HG03520 (cell line): Measurements from ENCODE around the gene AGTPBP1.
A peak's percentile ranks its signal among the peaks of the same experiment; 100 is the strongest.
"Not testable (repeated sequence)": the region's sequence is repeated elsewhere in the genome, so short reads cannot be mapped to it uniquely, and the experiment has no call there.

ENCODE experiments used
- ATAC-seq: cut with Tn5 transposase; IDR thresholded peaks from one replicate; pipeline ENCODE4 v1.9.1; 2021; ENCODE audit warnings: mild to moderate bottlenecking, moderate library complexity; ENCODE audit not compliant: unreplicated experiment

The AGTPBP1 gene

GRCh38 chr9:85717818-85718217 is 23.9 kb downstream of the AGTPBP1 start:
- not testable (repeated sequence) for ATAC-seq

DNA sequence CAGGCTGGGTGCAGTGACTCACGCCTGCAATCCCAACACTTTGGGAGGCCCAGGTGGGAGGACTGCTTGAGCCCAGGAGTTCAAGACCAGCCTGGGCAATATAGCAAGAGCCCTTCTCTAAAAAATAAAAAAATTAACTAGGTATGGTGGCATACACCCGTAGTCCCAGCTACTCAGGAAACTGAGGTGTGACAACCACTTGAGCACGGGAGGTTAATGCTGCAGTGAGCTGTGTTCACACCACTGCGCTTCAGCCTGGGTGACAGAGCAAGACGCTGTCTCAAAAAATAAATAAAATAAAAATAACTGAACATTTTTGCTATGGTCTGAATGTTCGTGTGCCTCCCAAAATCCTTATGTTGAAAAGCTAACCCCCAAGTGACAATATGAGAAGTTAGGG is 24.5 kb downstream of the AGTPBP1 start:
- ATAC-seq, result no peak

DNA sequence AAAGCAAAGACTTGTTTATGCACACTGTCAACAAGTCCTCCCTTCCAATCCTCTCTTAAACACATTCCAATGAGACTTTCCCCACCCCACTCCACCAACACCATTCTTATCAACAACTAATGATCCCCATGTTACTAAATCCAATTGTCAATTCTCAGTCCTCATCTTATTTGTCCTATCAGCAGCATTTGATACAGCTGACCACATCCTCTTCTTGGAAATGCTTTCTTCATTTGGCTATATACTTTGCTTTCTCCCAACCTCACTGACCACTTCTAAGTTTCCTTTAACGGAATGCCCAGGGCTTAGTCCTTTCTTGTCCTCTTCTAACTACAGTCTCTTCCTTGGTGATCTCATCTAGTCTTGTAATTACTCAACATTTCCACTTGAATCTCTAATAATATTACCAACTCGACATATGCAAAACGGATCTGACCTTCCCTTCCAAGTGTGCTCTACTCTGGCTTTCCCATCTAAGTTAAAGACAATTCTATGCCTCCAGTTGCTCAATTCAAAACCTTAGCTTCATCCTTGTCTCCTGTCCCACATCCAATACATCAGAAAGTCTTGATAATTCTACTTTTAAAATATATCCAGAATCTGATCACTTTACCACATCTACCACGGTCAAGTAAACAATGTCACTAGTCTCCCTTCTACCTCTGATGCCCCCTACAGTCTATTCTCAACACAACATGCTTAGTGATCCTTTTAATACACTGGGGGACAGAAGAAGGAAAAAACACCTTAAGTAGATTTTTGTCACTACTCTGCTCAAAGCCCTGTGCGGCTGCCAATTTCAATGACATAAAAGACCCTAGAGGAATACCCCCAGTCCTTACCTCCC is 25.5 kb downstream of the AGTPBP1 start:
- peak; percentile 83 for ATAC-seq

DNA sequence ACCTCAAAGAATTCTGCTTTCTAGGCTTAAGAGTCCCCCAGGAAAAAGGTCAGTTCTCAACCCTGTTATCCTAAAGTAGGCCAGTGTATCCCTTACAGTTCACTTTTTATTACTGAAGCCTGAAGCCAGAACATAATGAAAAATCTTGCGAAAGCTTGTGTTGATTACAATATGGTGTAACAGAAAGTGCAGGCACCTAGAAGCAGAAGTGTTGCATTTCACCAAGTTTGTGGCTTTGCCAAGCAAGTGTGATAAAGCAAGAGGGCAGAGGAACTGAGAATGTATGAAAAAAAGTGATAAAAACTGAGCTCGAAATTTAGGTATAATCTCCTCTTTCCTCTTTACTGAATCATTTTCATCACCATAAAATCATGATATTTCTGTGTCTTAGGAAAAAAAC is 26.2 kb downstream of the AGTPBP1 start:
- no peak for ATAC-seq

DNA sequence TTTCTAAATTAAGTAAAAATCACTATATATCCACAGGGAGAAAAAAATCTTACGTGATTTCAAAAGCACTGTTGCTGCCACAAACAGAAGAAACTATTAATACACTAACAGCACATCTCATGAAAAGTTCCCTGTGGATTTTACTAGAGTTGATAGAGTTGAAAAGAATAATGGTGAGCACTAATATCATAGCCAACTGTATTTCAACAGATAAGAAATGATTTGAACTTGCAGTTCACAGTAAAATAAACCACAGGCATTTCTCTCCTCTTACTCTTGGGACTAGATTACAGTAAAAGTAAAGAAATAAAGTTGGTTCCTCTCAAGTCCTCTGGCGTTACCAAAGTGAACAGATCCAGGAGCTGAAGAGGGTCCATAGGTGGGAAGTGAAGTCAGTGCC is 27.9 kb downstream of the AGTPBP1 start:
- ATAC-seq, result no peak

DNA sequence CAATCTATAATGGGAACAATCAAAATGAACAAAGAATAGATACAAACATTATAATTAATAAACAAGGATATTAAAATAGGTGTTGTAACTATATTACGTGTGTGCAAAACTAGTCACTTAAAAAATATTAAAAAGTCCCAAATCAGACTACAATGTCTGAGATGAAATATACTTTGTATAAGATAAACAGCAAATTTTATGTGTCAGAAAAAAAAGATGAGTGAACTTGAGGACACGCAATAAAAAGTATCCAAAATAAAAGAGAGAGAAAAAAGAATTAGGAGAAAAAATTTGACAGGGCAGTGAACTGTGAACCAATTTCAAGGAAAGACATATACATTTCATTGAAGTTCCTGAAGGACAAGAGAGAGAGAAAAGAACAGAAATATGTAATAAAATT is 37.0 kb downstream of the AGTPBP1 start:
- no peak for ATAC-seq

DNA sequence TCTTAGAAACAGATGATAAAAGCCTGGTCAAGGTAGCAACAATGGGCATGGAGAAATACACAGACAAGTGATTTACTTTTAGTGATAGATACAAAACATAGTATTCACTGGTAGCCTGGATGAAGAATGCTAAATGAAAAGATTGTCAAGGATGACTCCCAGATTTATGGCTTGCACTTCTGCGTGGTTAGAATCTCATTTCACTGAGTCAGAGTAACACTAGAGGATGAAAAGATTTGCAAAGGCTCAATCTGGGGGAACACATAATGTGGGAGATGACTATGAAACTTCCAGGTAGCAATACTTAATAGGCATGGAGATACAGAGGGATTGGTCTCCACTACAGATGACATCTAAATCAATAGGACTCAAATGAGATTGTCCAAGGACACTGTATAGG is 38.4 kb downstream of the AGTPBP1 start:
- ATAC-seq, result no peak

GRCh38 chr9:85702726-85703289 is 38.9 kb downstream of the AGTPBP1 start:
- no peak for ATAC-seq

DNA sequence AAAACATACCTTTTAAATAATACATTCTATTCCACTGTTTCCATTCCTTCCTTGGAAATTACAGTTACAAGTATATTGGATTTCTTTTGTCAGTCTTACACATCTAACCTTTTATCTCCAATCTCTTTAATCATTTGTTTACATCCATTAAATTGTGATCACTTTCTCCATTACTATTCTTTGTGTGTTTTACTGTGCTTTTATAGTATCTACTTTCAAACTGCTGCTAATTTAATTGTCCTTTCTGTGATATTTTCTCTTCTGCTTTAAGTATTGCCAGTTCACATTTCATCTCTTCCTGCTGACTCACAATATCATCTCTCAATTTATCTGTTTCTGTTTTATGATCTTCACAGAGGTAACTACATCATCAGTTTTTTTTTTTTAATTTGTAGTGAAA is 39.6 kb downstream of the AGTPBP1 start:
- ATAC-seq, result no peak

- ATAC-seq, result no peak
Measured at GRCh38 chr9:85700330-85700729, 41.4 kb downstream of the AGTPBP1 start.

- no peak for ATAC-seq
Measured at GRCh38 chr9:85688361-85688760, 53.4 kb downstream of the AGTPBP1 start.

DNA sequence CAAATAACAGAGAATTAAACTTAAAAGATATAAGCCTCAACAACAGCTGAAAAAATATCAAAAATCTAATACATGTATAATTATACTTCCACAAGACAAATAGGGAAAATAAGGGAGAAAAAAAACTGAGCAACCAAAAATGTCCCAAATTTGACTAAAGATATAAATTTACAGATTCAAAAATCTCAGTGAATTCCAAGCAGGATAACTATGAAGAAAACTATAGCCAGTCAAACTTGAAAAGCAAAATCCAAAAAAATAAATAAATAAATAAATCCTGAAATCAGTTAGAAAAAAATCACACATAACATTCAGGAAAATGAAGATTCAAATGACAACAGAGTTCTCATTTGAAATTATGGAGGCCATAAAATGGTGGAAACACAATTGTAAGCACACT is 56.7 kb downstream of the AGTPBP1 start:
- ATAC-seq, result no peak

DNA sequence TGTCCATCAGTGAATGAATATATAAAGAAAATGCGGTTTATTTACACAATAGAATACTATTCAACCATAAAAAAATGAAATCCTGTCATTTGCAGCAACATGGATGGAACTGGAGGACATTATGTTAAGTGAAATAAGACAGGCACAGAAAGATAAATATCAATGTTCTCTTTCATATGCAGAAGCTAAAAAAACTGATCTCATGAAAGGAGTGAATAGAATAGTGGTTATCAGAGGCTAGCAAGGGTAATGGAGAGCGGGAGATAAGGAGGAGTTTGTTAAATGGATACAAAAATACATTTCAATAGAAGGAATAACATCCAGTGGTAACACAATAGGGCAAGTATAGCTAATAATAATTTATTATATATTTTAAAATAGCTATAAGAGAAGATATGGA is 65.0 kb downstream of the AGTPBP1 start:
- ATAC-seq, result no peak

- no peak for ATAC-seq
Measured at GRCh38 chr9:85667374-85667773, 74.4 kb downstream of the AGTPBP1 start.

DNA sequence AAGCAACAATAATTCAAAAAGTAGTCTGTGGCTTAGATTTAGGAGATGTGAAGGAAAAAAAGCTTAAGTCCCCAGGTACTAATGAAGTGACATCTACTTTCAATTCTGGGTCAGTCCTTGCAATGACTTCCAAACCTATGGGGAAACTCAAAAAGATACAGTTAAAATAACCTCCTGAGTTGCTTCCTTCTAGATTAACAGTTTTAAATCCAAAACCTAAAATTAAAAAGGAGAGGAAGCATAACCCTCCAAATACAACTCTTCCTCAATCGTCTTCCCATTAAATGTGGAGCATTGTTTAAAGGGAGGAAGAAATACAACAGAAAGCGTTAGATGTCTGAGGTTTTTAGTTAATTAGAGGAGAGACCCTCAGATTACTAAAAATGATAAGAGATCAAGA is 75.7 kb downstream of the AGTPBP1 start:
- ATAC-seq, result no peak

DNA sequence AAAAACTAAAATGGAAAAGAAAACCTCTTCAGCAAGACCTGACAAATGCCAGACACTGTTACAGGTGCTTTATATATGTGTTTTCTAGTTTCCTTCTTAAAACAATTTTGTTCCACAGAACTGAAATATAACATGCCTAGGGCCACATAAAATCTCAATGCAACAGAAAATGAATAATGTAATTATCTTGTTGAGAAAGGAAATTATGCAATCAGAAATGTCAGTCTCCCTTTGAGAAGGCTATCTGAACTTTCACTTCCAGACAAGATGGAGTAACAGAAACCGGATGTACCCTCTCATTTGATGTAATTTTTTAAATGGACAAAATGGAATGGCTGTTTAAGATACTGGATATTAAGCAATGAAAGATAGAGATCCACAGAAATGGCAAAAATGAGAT is 79.2 kb downstream of the AGTPBP1 start:
- ATAC-seq, result no peak

- ATAC-seq, result no peak
Measured at GRCh38 chr9:85658716-85659115, 83.0 kb downstream of the AGTPBP1 start.

DNA sequence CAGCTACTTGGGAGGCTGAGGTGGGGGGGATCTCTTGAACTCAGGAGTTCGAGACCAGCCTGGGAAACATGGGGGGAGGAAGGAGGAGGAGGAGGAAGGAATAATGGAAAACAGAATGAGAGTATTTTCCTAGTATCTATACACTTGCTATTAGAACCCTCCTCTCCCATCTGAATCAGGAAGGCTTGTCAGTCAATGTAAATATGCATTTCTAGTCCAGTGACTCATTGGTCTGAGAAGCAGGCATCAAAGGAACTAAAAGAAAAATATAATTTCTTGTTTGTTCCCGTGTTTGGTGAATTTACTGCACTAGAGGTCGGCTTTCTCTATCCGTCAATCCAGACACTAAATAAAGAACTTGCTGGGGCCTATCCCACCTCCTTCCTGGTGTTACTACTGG is 88.6 kb downstream of the AGTPBP1 start:
- no peak for ATAC-seq

DNA sequence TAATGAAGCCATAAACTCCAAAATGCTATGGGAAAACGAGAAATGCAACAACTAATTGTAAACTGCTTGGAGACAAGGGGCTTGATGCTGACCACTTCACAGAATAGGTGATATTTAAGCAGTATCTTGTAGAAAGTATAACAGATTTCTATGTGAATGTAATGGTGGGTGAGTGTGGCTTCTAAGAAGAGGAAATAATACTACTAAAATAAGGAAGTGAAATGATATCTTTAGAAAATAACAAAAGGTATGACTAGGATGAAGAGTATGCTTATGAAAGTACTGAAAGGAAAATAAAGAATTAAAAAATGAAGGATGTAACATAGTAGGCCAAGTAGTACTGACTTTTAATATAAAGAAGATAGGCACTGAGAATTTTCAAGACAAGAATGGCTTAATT is 94.2 kb downstream of the AGTPBP1 start:
- ATAC-seq, result peak; percentile 92

DNA sequence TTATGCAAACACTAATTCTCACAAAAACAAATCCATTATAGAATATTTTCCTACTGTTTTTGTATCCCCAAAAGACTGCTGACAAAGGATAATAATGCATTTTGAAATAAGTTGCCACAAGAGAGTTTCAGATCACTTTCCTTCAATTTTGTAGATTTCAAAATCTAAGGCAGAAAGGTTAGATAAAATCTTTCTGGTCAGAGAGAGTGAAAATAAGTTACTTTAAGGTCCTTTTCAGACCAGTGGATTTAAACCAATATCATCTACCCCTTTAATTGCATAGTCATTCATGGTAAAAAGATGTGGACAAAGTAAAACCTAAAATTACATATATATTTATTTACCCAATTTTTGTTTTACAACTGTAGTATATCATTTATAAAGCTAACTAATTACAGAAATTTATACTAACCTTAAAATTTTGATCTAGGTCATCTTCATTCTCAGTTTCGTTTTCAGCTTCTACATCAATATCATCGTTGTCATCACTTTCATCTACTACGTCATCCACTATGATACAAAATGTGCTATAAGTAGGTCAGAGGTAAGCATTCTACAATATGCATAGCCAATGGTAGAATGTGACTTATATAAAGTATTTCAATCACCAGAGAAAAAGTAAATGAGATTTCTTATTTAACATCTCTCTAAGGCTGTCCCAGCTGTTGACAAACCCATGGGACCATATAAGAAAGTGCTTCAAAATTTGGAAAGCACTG is 95.7 kb downstream of the AGTPBP1 start:
- ATAC-seq, result no peak

- no peak for ATAC-seq
Measured at GRCh38 chr9:85640425-85640824, 101.3 kb downstream of the AGTPBP1 start.

GRCh38 chr9:85639675-85640186 is 102.0 kb downstream of the AGTPBP1 start:
- no peak for ATAC-seq
